Activated CD8-positive, alpha-beta memory T cell treated with anti-CD3 and anti-CD28 coated beads for 4 hours (primary cell): ENCODE data around the gene C8G.

ENCODE experiments used
- DNase-seq, 2 donors: peaks; one replicate each; pipeline ENCODE4 v3.0.0-alpha.2; 2020; ENCODE audit warnings: low read depth in 2 of 2

C8G gene

GRCh38 chr9:136982232-136983051, 37.4 kb downstream of the C8G start, which contains the start of gene LCNL1:
Gene LCNL1 (plus strand): TSS chr9:136982993. CDS start chr9:136983587, 594 bp downstream.
- no peak for DNase-seq

- no peak for DNase-seq
Measured at GRCh38 chr9:136983167-136983566, 38.1 kb downstream of the C8G start.

GRCh38 chr9:136983656-136984314, 38.7 kb downstream of the C8G start:
- DNase-seq = no peak

GRCh38 chr9:136984464-136985026, 39.5 kb downstream of the C8G start:
- no peak for DNase-seq

- DNase-seq = no peak
Measured at GRCh38 chr9:136985027-136985602, 40.1 kb downstream of the C8G start.

GRCh38 chr9:136985853-136986252, 40.8 kb downstream of the C8G start:
- DNase-seq = no peak

- DNase-seq = no peak
Measured at GRCh38 chr9:136988872-136989271, 43.8 kb downstream of the C8G start.

GRCh38 chr9:136990242-136990911, 45.3 kb downstream of the C8G start:
- no peak for DNase-seq

- peak; percentile 85 to 87 for DNase-seq
Measured at GRCh38 chr9:136991993-136992818, 47.2 kb downstream of the C8G start, which contains the start of gene PAXX. Gene PAXX (plus strand): TSS chr9:136992422. CDS start chr9:136992444, 22 bp downstream.

- no peak for DNase-seq
Measured at GRCh38 chr9:136992819-136993369, 47.9 kb downstream of the C8G start.

- DNase-seq = no peak
Measured at GRCh38 chr9:136994180-136994887, 49.3 kb downstream of the C8G start.

- no peak for DNase-seq
Measured at GRCh38 chr9:136994888-136995230, 49.8 kb downstream of the C8G start.

GRCh38 chr9:136995362-136995761, 50.3 kb downstream of the C8G start:
- DNase-seq = no peak

GRCh38 chr9:136995772-136996311, 50.8 kb downstream of the C8G start:
- no peak for DNase-seq
